LHCN-M2 (cell line): ENCODE measurements around the gene MMD2. TPM values are rescaled to one million over a fixed set of nuclear protein-coding genes. Genes with fewer than 3 reads are reported as not detected.
"Not testable (repeated sequence)": the region's sequence is repeated elsewhere in the genome, so short reads cannot be mapped to it uniquely, and the experiment has no call there.

Experiments
- DNase-seq: peaks from one replicate; pipeline ENCODE4 v3.0.0-alpha.2; 2012; ENCODE audit warnings: low read depth
- total RNA-seq: library from RNA; depleted of rRNA; stranded (reverse); fragments of >200 nt; gene quantifications from 2 replicates; pipeline ENCODE4 v1.2.3, GENCODE V29; 2014

MMD2 gene
- total RNA-seq, 1 experiment from 2014 or later = not detected

DNA sequence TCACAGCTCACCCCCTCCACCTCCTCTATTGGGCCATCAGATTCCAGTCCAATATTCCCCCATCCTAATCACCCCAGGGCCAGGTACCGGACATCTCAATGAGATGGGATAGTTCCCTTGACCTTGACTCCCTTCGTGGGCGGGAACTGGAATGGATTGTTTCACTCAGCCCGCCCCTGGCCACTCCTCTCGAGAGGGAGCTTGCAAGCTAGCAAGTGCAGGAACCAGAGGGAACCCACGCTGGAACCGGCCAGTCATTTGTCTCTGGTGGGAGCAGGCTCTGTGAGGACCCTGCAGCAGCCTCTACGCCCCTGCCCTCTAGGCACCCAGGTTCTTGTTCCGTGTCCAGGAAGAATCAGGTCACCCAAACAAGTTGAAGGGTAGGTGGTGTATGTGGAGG is 64.5 kb downstream of the MMD2 start:
- DNase-seq = no peak

DNA sequence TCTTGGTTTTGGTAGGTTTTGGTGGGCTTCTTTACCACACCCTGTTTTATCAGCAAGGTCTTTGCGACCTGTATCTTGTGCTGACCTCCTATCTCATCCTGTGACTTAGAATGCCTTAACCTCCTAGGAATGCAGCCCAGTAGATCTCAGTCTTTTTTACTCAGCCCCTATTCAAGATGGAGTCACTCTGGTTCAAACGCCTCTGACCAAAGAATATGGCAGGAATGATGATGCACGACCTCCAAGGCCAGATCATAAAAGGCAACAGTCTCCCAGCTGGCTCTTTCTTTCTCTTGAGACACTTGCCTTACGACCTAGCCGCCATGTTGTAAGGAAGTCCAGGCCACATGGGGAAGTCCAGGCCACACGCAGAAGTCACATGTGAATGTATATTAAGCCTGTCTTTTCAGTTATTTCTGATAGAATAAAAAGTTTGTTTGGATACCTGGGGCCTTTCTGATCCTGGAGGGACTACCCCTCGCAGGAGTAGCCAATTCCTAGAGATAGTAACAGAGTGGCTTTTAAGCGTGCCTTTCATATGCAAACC is 65.0 kb downstream of the MMD2 start:
- no peak for DNase-seq

DNA sequence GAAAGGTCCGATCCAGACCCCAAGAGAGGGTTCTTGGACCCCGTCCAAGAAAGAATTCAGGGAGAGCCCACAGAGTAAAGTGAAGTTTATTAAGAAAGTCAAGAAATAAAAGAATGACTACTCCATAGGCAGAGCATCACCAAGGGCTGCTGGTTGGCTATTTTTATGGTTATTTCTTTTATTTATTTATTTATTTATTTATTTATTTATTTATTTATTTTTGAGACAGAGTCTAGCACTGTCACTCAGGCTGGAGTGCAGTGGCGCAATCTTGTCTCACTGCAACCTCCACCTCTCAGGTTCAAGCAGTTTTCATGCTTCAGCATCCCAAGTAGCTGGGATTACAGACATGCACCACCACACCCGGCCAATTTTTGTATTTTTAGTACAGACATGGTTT is 65.8 kb downstream of the MMD2 start:
- not testable (repeated sequence) for DNase-seq

DNA sequence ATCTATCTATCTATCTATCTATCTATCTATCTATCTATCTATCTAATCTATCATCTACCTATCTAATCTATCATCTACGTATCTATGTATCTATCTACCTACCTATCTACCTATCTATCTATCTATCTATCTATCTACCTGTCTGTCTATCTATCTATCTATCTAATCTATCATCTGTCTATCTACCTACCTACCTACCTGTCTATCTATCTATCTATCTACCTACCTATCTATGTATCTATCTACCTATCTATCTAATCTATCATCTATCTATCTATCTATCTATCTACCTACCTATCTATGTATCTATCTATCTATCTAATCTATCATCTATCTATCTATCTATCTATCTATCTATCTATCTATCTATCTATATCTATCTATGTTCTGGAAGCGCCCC is 67.5 kb downstream of the MMD2 start:
- DNase-seq = not testable (repeated sequence)

DNA sequence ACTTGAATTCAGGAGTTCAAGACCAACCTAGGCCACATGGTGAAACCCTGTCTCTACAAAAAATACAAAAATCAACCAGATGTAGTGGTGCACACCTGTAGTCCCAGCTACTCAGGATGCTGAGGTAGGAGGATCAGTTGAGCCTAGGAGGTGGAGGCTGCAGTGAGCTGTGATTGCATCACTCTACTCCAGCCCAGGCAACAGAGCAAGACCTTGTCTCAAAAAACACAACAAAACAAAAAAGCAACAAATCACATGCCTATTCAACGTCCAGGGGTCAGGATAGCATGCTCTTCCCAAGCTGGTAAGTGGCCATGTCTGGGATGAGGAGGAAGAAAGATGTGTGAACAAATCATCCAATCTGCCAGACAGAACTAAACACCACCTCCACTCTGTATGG is 69.3 kb downstream of the MMD2 start:
- no peak for DNase-seq

DNA sequence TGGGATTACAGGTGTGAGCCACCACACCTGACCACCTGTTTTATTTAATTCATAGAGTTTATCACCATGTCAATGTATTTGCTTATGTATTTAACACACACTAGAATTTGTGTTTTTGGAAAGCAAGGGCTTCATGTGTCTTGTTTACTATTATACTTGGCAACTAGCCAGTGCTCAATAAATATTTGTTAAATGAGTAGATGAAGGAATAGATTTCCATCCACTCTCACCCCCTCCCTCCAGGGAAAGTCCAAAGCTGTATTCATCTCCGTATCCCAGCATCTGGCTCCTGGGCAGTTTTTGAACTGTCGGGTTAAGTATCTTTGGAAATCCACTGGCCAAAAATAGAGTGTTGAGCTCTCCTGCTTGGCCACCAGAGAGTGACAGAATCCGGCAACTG is 70.8 kb downstream of the MMD2 start:
- DNase-seq = no peak

DNA sequence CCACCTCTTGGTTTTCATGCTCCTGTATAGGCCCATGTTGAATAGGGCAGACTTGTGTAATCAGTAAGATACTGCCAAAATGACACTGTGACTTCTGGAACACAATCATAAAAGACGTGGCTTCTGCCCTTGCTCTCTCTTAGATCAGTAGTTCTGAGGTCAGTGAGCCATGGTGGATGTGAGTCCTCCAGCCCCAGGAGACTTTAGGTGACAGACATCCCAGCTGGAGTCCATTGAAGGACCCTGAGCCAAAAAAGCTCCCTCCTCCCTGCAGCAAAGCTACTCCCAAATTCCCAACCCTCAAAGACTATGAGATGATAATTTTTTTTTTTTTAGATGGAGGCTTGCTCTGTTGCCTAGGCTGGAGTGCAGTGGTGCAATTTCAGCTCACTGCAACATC is 72.3 kb downstream of the MMD2 start:
- DNase-seq = no peak

DNA sequence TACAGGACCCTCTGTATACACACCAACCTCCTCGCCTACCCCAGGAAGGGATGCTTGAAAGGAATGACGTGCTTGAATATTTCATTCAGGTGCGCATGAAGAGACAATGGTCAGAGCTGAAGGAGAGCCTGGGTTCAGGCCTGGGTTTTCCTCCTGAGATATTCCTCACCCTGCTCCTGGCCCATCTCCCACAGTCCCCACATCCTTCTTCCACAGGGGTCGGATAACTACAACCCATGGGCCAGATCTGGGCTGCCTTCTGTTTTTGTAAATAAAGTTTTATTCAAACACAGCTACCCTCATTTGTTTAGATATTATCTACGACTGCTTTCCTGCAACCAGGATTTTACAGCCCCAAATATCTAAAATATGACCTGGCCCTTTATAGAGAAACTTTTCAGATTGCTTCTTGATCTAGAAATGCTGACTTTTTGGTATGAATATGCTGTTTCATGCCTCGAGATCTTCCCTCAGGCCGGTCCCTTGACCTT is 73.6 kb downstream of the MMD2 start:
- DNase-seq = no peak

DNA sequence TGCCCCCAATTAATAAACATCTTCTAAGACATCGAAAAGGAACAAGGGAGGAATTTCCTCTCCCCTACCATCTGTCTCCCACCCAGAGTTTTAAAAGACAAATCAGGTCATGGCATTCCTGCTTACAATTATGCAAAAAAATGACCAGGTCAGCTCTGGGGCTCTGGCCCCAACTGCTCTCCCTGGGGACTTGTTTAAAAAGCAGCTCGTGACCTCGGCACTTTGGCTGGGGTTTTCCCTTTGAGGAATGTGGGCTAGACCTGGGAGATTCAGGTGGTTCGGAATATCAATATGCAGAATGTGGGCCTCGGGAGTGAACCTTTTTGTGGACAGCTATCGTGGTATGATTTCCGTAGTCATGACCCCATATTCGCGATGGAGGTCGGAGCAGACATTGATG is 74.8 kb downstream of the MMD2 start:
- DNase-seq = no peak

DNA sequence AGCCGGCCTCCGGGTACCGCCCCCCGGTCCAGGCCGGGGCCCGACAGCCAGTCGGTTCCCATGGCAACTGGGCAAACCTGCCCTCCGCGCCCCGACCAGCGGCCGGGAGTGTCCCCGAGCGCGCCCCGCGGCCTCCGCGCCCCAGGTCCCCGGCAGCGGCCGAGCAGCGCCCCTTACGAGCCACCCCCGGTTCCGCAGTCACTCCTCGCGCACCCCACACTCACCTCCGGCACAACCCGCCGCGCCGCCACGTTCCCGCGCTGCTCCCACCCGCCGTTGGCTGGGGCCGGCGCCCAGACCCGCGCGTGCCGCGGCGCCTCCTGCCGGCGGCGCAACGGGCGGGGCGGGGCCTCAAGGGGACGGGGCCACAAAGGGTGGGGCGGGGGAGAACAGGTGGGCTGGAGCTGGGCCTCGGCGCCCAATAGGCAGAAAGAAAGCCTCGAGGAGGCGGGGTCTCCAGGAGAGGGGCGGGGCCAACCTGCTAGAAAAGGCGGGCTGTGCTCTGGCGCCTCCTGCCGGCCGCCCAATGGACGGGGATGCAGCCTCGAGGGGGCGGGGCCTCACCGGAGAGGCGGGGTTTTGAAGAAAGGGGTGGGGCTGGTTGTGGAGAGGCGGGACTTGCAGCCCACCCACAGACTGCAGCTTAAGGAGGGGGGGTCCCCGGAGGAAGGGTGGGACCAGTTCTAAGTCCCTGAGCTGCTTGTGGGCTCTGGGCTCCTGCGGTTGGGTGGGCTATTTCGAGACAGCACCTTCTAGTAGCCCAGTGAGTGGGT is 75.4 kb downstream of the MMD2 start, which contains the start of gene RADIL:
Gene RADIL, minus strand, starts transcription at position 345 of the 773 bp plus-strand sequence. CDS start 5,577 bp downstream, outside the sequence.
- peak; percentile 77 for DNase-seq

DNA sequence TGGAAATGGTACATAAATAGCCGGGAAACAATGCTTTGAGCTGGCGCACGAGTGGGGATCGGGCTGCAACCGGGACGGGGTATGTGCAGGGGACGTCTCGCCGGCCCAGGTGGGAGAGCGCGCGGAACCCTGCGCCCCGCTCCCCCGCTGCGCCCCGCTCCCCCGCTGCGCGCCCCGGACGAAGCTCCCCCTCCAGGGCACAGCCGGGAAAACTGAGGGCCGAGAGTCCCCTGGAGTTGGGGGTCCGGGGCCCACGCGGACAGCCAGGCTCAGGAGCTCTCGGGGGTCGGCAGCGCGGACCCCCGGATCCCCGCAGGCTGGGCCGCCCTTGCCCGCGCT is 76.0 kb downstream of the MMD2 start:
- no peak for DNase-seq

DNA sequence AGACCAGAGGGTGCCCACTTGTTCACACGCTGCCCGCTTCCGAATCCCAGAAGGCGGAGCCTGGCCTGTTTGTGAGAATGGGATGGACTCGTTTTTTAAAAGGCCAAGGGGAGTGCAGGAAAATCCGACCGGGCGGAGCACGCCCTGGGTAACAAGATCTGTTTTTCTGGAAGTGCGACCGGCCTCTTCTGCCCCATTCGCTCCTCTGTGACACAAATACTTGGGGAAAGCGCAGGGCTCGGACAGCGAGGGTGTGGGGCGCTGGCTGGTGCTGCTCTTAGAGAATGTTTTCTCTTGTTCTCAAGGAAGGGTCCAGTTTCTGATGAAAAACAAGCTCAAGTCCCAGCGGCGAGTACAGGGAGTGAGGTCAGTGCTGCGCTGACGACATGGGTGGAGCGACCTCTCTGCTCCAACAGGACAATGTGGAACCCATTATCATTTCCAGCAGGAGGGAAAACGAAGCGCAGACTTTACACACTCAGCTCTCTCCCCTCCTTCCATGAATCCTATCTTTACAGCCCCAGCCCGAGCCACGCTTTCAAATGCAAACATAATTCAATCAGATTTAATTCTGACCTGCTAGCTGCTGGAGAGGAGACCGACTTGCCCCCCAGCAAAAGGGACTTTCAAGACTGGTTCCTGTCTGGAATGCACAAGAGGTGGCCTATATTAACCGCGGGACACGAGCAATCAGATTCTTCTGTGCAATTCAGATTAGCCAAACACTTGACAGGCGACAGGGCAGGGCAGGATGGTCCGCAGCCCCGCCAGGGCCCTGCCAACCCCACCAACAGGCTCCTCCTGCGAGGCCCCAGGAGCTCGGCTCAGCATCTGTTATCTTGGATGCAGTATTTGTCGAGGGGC is 76.6 kb downstream of the MMD2 start:
- peak; percentile 65 for DNase-seq

DNA sequence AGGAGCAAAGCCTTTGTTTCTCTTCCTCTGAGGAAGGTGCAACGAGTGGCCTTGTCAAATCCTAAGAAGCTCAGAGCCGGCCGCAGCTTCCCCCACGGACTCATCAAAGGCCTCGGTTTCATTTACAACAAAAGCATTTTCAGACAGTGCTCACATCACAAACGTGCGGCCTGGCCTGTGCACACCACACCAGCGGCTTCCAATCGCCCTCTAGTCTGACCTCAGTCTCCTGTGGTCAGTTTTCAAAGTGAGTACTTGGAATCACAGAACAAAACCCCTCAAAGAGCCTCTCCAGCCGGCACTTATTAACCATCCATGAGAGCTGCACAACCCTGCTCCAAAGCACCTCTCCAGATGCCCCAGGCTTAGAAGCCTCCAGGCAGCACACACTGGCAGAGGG is 78.8 kb downstream of the MMD2 start:
- no peak for DNase-seq

DNA sequence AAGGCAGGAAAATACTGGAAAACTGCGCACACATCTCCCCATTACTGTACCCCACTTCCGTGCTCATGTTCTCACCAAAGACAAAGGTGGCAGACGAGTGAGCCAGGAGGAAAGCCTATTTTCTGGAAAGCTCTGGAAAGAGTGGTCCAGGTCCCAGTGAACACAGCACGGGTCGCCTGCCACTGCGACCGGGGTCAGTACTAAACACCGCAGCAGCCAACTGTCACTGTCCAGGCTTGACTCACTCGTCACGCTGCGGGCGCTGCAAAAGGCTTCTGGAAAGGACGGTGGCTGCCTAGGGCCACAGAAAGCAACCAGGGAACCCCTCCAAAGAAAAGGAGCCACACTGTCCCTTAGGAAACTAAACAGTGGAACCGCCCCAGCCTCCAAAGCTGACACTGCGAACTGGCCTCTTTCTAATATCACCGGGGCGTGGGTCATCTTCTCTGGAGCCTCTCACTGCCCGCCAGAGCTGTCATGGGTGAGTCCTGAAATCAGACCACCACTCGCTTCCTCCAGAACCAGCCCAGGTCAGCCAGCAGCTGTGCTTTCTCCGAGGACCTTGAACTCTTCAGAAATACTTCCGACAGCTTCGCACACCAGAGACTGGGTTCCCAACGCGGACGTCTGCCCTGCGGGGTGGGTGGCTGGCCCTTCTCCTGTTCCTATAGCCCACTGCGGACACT is 79.4 kb downstream of the MMD2 start:
- DNase-seq = no peak

DNA sequence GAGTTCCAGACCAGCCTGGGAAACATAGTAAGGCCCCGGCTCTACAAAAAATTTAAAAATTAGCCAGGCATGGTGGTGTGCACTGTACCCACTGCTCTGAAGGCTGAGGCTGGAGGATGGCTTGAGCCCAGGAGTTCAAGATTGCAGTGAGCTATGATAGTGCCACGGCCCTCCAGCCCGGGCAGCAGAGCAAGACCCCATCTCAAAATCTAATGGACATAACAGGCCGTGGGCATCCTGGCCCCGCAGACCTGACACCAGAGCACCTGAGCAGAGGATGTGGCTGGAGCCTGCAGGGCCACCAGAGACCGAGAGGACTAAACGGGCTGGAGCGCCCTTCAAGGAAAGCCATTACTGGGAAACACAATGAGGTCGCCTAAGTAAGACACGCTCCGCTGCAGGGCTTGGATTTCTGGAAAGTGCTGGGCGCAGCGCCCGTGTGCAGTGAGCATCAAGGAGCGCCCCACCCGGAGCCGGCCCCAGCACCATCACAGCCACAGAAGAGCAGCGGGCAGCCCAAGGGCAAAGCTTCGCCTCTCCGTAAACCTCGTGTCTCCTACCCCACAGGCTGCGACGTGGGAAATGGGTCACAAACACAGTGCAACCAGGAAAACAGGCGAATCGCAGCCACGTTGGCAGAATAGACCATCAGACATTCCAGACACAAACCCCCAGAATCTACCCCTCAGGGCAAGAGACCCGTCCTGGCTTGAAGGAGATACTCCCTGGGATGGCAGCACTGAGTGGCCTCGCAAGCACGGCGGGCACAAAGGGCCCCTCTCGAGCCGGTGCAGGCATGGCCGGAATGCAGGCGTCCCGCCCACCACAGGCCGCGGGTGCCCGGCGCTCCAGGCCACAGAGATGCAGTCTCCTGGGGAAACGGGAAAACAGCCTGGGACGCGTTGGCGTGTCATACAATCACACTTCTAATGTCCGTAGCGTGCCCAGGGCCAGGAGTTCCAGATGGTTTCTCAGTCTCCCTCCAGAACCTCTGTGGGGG is 80.4 kb downstream of the MMD2 start:
- DNase-seq = no peak

DNA sequence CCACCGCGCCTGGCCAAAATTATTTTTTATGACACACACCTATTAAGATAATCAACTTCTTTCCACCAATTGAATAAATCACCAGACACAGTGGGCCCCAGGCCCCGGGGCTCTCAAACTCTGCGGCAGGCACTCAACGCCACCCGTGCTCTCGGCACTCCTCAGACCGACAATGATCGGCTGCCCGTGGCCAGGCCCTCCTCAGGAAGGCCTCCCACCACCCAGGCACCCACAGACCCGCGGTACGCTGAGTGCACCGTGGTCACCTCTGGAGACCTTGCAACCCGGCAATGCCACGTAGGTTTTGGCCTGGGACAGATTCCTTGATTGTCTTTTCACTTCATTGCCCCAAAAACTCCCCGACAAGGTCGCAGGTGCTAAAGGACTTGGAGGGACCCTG is 82.4 kb downstream of the MMD2 start:
- no peak for DNase-seq

DNA sequence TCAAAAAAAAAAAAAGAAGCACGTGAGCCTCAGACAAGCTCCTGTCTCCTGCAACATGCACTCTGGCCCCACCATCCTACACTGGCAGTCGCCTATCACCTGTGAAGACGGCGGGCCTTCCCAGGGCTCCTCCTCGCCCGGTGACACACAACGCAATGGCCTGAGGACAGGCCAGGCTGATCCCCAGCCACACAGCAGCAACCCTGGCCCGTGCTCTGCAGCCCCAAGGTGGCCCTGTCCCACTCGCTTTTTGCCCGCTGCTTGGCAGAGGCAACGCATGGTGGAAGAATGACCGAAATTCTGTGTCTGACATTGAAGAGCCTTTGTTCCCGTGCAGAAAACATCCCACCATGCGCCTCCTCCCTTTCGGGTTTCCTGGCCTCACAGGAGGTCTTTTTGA is 83.6 kb downstream of the MMD2 start:
- DNase-seq = no peak

DNA sequence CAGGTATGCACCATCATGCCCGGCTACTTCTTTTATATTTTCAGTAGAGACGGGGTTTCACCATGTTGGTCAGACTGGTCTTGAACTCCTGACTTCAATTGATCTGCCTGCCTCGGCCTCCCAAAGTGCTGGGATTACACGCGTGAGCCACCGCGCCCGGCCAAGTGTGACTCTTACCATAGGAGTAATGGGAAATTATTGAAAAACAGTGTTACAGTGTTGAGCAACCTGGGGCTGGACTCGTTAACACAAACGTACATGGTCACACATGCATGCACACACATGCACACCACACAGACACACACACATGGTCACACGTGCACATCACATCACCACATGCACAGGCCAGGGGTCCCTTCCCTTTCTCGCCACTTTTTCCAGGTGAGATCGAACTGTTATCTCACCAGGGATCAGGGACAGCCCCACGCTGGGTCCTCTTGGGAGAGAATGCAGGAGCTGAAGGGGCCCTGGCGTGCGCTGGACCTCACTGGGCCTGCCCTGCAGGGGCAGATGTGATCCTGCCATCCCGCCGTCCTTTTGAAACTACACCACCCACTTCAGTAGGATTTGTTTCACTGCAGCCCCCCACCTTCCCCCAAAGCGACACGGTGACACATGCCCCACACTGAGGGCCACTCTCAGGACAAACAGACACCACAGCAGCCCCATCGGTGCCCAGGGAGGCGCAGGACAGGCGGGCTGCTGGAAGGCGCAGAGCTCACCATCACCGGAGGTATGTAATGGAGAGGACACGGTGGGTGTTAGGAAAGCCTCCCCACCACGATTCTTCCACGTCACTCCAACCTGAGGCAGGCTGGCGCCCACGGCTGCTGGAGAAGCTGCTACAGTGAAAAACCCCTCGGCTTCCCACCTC is 85.7 kb downstream of the MMD2 start:
- DNase-seq = no peak

DNA sequence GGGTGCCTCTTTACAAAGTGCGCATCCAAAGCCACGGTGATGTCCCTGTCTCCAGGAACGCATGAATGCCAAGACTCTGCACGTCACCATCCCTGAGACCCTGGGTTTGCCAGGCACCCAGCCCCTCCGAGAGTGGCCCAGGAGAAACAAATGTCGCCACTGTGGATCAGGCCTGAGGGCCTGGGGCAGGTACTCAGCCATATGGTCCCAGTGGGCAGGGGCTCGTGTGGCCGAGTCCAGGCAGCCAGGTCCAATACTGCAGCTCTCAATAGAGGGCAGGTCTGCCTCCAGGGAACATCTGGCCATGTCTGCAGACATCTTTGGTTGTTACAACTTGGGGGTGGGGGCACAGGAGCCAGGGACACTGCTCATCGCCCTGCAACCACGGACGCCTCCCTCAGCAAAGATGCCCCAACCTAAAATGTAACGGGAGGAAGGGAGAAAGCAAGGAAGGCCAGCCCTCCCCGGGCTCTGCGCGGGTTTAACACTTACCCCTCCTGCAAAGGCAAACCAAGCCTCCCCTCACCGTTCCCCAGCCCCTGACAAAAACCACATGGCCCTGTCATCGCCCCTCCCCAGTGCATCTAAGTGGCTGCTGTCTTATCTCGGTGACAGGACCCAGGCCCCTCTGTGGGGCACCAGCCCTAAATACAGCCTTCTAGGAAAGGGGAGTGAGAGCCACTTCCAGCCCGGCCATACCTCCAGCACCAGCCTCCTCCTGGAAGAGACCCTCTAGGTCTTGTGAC is 86.9 kb downstream of the MMD2 start:
- DNase-seq = no peak
